ENCODE measurements around the gene RACK1.
"Not testable (repeated sequence)": the region's sequence is repeated elsewhere in the genome, so short reads cannot be mapped to it uniquely, and the experiment has no call there.

The RACK1 gene

DNA sequence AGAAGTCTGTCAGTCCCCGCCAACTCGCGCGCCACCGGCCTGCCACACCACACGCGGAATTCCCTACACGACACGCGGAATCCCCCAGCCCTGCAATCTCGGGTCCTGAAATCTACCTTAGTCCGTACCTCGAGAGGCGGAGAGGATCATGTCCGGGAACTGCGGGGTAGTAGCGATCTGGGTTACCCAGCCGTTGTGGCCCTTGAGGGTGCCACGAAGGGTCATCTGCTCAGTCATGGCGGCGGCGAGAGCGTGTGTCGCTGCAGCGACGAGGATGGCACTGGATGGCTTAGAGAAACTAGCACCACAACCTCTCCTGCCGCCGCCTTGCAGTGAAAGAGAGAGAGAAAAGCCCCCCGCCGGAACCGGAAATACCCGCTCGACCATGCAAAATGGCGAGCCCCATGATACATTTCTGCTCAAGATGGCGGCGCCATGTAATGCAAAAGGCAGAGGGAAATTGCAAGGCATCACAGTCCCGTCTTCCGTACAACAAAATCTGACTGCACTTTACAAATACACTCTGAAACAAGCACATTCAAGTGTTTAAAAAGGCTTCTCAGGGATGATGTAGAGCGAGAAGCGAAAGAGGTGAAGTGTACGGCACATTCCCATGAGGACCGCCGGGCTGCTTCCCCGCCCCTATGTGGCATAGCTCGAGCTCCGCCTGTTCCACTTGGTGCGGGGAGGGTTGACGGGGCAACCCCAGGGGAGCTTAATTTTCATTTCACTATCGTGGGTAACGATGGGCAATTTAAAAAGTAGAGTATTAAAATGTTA lies at the start of gene RACK1:
Gene RACK1 (minus strand): TSS at position 343 of the 780 bp plus-strand sequence. CDS start 106 bp downstream, at position 237.
- no peak for DNase-seq

DNA sequence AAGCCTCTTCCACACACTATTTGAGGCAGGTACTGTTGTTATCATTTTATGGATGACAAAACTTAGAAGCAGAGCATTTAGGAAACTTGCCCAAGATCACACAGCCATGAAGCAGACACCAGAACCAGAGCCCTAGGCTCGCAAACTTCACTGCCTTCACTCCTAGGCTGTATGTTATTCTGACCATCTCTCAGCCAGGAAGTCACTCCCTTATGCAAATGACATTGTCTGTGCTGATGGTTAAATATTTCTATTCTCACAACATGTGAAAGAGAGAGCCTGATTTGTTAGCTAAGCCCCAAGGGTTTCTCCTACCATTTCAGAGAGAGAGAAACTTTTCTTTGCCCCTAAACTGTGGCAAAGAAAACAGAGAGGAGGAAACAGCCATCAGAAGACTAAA lies 43.6 kb upstream of the RACK1 start:
- DNase-seq, result not testable (repeated sequence)

DNA sequence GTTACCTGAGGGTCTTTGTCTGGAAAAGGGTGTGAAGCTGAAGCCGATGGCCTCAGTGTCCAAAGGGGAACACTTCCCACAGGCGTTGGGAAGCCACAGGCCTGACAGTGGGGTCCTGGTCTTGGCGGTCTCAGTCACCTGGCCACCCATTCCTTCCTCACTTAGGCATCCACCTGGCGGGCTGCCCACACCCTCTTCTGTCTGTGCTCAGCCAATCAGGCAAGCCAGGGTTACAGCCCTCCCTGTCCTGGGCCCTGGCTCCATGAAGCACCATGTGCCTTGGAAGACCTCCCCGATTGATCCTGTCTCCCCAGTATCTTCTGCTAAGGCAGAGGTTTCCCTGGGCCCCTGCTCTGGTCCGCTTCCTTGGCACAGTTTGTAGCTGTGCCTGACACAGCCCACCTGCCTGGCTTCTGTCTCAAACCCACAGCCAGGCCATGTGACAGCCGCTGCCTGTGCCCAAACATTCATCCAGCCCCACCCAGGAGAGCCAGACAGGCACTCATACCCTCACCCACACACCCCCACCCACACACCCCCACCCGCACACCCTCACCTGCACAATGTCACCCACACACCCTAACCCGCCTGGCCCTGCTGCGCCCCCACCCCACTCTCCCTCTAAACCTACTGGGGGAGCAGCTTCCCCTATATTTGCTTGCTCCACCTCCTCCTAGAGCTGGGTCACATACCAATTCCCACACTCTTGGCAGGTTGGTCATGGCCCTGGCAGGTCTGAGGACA lies 42.4 kb upstream of the RACK1 start:
- not testable (repeated sequence) for DNase-seq

DNA sequence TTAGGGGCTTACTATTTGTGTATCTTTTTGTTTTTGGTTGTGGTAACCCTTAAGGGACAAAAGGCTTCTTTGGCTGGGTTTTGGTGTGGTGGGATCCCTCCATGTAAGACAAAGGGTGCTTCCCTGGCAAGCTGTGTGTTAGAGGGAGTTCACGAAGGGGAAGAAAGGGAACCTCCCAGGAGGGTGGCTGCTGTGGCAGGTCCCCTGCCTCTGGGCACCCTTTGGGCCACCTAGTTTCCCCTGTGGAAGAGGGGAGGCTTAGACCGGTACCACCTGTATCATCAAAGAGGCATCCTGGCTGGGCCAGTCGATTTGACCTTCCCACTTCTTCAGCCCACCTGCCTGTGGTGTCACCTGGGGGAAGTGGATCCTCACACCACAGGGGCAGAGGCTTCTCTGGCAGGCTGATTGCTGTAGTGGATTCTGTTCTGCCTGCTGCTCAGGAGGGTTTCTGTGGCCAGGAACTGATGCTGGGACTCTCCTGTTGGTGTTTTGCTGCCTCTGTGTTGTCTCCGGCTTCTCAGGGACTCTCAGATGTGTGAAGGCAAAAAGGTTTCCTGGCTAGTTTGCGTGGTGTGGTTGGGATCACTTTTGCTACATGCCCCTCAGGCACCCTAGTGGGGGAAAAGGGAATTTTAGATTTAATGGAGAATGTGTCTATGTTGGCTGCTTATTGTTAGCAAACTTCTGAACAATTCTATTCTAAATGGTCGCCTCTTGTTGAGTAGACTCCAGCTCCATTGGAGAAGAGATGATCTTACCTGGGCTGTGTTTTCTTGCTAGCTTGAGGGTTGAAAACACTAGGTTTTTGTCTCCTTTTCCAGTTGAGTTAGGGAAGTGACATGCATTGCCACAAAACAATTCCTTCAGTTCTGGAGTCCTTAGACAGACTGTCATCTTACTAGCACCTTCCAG lies 40.4 kb upstream of the RACK1 start:
- not testable (repeated sequence) for DNase-seq

DNA sequence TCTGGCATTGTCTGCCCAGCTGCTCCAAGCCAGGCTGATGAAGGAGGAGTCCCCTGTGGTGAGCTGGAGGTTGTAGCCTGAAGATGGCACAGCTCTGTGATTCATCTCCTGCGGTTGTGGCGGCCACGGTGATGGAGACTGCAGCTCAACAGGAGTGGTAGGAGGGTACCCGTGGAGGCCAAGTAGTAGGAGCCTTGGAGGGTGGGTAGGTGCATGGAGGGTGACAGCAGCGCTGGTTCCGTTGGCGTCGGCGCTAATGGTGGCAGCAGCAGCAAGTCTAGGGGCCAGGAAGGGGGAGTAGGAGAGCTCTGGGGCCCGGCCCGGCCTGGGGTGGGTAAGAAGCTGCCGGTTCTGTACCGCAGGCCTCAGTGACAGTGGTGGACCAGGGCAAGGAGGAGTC lies 39.6 kb upstream of the RACK1 start:
- no peak for DNase-seq

DNA sequence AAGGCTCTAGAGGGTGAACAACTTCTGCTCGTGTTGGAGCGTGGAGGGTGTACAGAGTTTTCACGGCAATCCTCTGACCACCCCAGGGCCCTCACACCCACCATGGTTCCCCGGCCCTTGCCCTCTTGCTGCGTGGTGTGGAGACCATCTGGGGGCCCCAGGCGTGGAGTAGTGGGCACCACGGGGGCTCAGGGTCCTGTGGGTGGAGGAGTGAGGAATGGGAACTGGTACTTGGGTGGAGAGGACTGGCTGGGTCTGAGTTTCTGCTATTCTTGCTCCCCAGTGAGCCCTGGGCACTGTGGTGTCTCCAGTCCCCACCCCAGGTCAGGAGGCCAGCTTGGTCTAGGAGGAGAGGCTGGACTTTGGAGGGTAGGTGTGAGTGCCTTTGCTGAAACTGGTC lies 39.2 kb upstream of the RACK1 start:
- no peak for DNase-seq

DNA sequence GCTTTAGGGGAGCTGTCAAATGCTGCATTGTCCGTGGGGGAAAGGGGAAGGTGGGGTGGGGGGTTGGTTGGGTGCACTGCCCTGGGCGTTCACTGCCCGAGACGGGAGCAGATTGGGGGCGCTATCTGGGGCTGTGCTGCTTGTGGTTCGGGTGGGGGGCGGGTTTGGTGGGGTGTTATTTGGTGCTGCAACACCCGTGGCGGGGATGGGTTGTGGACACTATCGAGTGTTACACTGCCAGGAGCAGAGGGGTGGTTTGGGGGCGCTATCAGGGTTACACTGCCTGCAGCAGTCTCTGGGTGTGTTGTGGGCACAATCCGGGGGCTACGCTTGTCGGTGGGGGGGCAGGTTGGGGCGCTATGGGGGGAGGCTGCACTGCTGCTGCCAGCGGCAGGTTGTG lies 38.7 kb upstream of the RACK1 start:
- not testable (repeated sequence) for DNase-seq

DNA sequence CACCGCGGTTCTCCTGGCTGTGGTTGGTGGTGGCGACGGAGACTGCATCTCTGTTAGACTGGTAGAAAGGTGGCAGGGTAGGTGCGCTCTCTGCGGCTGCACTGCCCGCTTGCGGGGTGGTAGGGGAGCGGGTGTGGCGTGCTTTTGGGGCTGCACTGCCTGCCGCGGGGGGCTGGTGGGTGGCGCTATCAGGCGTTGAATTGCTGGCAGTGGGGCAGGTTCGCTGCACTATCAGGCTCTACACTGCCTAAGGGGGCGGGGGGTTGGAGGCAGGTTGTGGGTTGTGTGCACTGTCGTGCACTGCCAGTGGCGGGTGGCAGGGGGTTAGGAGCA lies 38.2 kb upstream of the RACK1 start:
- no peak for DNase-seq

DNA sequence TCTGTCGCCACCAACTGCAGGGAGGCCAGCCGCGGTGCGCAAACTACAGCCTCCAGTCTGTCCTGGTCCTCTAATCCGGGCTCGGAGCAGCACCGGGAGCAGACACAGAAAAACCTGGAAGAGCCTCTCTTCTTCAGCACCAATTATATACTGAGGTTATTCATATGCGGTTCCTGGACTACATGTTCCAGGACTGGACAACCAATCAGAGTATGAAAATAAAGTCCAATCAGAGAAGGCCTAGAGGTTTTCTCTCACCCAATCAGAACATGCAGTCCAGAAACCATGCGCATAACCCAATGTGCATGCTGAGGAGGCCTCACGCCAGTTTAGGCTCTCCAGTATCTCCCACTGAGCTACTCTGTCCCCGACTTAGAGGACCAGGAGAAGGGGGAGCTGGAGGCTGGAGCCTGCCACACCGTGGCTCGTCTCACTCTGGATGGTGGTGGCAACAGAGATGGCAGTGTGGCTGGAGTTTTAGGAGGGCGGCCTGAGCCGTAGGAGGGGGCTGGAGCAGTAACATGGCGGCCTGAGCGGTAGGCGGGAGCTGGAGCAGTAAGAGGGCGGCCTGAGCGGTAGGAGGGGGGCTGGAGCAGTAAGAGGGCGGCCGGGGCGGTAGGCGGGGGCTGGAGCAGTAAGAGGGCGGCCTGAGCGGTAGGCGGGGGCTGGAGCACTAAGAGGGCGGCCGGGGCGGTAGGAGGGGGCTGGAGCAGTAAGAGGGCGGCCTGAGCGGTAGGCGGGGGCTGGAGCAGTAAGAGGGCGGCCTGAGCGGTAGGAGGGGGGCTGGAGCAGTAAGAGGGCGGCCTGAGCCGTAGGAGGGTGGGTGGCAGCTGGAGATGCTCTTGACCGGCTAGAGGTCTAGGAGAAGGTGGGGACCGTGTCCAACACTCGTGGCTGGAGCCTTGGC lies 37.6 kb upstream of the RACK1 start:
- DNase-seq, result no peak

DNA sequence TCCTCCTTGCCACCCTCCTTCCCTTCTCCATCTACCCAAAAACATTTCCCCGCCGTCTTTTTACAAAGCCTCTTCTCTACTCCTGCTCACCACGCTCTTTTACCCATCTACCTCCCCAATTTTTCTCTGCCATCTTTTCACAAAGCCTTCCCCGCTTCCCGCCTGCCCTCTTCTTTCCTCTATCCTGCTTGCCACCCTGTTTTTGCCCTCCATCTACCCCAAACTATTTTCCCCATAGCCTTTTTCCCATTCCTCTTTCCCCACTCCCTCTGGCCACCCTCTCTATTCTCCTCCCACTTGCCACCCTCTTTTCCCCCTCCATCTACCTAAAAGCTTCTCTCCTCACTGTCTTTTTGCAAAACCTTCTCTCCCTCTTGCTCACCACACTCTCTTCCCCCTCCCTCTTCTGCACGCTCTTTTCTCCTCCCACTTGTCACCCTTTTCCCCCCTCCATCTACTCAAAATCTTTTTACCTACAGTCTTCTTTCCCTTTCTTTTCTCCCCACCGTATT lies 36.6 kb upstream of the RACK1 start:
- no peak for DNase-seq

DNA sequence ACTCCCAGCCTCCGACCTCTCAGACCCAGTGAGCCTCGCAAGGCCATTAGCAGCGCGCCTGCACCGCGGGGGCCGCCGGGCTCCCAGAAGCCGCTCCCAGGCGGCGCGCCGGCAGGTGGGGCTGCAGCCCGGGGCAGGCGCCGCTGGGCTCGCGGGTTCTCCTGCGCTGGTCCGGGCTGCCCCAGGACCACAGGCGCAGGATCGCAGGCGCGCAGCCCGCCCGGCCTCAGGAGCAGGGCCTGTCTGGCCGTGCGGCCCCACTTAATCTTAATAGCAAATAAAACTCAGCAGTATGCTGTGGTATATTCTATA lies 29.7 kb upstream of the RACK1 start:
- DNase-seq, result not testable (repeated sequence)

DNA sequence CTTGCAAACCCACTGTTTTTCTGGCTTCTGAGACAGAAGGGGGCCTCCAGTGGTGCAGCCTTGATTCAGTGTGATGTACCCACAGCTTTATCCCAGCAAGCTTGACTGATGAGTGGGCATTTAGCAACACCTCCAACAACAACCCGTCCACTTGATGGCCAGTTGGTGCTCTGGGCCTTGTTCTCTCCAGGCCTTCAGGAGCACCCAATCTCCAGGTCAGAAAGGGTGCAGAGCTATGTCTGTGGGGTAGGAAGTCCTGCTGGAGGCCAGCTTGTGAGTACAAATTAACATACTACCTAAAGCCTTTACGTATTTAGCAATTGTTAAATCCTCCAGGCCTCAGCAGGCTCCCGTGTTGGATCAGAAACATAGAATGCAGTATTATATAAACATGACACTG lies 27.4 kb upstream of the RACK1 start:
- no peak for DNase-seq

DNA sequence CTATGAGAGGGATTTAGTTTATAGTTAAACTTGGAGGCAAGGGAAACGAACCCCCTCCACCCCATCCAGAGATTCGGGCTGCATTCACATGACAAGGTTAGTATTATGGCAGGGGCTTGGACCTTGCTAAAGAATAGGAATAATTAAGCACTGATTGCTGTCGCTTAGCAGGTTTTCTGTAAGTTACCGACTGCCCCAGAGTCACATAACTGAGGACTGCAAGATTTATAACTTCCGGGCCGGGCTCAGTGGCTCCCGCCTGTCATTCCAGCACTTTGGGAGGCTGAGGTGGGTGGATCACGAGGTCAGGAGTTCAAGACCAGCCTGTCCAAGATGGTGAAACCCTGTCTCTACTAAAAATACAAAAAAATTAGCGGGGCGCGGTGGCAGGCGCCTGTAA lies 24.2 kb upstream of the RACK1 start:
- not testable (repeated sequence) for DNase-seq

DNA sequence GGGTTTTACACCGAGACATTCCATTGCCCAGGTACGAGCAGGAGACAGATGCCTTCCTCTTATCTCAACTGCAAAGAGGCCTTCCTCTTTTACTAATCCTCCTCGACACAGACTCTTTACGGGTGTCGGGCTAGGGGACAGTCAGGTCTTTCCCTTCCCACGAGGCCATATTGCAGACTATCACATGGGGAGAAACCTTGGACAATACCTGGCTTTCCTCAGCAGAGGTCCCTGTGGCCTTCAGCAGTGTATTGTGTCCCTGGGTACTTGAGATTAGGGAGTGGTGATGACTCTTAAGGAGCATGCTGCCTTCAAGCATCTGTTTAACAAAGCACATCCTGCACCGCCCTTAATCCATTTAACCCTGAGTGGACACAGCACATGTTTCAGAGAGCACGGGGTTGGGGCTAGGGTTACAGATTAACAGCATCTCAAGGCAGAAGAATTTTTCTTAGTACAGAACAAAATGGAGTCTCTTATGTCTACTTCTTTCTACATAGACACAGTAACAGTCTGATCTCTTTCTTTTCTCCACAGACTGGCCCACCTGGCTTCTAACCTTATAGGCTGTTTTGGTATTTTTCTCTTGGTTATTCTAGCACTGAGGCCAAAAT lies 23.7 kb upstream of the RACK1 start:
- DNase-seq, result not testable (repeated sequence)

DNA sequence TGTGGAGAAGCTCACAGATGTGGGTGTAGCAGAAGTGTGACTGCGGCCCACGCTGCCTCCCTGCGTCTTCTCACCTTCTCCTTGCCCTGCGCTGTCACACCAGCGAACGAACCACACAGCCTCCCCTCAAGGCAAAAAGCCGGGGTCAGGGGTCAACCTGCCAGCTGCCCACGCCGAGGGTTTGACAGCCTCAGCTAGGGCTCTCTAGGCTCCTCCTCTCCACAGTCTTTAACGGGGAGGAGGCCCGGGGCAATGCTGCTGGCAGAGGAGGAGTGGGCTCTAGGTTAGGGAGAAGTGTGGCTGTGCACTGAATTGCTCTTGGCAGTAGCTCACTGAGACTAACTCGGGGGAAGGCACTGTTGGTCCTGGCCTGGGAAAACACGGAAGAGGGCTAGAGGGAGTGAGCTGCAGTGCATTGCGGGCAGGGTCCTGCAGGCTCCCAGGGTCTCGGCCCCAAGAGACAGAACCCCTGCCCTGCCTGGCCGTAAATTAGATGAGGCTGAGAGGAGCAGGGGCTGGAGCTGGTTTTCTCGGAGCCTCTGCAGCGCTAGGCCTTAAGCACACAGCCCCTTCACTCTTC lies 21.5 kb upstream of the RACK1 start:
- no peak for DNase-seq

DNA sequence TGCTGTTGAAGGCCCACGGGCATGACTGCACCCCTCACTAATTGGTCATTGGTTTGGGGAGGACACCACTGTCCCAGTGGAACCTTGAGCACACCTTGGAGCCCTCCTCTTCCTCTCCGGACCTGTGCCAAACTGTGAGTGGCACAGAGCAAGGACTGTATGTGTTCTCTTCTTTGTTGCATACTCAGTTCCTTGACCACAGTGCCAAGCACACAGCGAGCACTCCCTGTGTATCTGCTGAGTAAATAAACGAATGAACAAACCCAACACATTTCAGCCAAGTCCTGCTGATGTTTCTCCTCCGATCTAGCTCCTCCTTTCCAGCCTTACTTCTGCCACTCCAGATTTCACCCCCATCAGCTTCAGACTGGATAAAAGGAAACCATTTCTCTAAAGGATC lies 19.9 kb upstream of the RACK1 start:
- DNase-seq, result no peak

DNA sequence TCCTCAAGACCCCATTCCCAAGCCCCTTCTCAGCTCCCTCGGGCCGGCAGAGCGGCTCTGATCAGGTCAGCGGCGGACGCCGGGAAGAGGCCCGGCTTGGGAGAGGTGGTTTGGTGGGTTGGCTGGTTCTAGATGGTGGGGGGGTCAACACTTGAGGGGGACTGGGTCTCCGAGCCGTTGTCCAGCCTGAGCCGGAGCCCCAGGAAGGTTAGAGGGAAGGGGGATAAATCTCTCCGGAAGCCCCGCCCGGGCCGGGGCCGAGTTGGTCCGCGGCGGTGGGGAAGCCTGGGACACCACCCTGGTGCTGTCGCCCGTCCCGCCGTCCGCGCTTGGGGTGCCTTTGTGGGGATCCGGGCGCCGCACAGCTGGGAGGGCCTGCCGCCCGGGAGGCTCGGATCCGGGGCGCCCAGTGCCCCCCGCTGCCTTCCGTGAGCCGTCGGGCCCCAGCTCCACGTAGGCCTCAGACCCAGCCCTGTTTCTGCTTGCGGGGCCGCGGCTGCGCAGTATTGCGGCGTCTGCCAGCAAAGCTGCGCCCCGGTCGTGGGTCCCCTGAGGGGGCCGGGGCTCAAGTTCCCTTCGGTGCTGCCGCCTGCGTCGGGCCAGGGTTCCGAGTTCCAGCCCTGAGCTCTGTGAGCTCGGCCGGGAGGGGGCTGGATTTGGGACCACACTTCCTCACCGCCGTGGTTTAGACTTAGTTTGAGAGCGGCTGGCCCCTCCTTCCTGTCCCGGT lies 17.8 kb upstream of the RACK1 start:
- no peak for DNase-seq

DNA sequence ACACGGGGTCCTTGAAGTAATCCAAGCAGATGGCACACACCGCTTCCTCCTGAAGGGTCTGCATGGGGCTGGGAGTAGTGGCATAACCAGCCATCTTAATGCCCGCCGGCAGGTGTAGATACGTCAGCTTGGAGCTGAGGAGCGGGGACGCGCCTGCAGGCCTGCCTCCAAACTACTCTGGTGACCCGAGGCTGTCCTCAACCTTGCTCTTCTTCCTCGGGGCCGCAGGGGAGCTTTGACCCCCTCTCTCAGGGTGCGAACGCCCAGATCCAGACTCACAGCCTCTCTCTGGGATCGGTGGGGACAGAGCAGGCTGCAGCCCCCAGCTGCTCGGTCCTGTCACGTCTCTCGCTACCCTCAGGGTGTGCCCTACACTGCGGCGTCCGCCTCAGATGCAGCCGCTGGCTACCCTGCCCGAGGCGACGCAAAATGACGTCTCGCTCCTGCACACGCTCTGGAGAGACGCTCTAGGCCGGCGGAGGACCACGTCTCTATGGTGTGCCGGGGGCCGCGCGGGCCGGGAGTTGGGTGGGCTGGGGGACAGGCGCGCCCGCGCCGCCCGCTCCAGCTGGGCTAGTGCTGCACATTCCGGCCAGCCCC lies 17.1 kb upstream of the RACK1 start, which contains the start of gene TRIM52:
Gene TRIM52 (minus strand): TSS at position 424 of the 600 bp plus-strand sequence. CDS start 330 bp downstream, at position 94.
- DNase-seq, result no peak

DNA sequence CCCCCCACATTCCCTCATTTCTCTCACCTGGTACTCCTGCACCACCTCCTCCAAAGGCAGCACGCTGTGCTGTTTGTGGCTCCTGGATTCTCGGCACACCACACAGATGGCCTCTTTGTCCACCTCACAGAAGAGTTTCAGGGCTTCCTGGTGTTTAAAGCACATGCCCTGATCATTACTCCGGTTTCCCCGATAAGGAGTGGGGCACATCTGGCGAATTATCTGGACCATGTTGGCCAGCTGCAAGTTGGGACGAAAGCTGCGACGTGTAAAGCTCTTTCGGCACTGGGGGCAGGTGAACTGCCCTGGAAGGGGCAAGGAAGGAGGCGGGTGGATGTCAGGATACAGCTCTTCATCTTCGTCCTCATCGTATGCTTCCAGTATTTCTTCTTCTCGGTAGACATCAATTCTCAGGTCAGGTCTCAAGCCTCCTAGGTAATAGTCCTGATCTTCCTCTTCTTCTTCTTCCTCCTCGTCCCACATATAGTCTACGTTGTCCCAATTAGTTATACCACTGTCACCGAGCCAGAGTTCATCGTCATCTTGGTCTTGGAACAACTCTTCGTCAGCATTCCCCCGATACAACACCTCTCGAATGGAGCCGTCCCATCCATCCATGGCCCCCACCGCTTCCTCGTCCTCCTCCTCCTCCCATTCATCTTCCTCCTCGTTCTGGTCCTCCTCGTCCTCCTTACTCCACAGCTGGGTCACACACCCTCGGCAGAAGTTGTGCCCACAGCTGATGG lies 16.4 kb upstream of the RACK1 start:
- DNase-seq, result no peak
